ENCODE measurements around the gene RBM33.

The RBM33 gene

DNA sequence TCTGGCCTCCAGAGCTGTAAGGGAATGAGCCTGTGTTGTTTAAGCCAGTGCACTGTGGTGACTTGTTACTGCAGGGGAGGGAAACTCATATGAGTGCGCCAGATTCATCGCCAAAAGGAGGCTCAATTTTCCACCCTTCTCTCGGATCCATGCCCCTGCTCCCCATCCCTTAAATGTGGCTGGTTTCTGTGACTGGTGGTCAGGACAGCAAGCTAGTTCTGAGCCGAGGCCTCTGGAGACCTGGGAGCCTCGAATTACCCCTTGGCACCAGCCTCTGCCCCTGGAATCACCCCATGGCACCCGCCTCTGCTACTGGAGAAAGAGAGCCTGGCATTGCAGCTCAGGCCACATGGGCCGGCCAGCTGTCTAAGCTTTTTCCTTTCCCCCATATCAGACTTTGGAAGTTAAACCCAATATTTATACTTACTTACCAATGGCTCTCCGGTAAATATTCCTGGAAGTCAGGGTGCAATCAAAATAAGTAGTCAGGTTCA, 39.9 kb upstream of the RBM33 start:
- H3K4me2 ChIP-seq, result no peak overlapping the region
- H3K79me2 ChIP-seq (ENCODE audit: insufficient read depth, low read depth), result no peaks in the 10 kb centered on the region
- no peaks in the 10 kb centered on the region for H4K20me1 ChIP-seq (ENCODE audit: insufficient read depth)
- no peak overlapping the region for H3K9ac ChIP-seq
- no peak overlapping the region for H2AFZ ChIP-seq (ENCODE audit: low read depth)
- H3K27ac ChIP-seq, result no peak overlapping the region
- H3K27me3 ChIP-seq (ENCODE audit: insufficient read depth, low read depth), result no peaks in the 10 kb centered on the region
- H3K4me1 ChIP-seq (ENCODE audit: low read depth, poor library complexity, severe bottlenecking), result no peaks in the 10 kb centered on the region
- TF ChIP-seq, protein P1, sequence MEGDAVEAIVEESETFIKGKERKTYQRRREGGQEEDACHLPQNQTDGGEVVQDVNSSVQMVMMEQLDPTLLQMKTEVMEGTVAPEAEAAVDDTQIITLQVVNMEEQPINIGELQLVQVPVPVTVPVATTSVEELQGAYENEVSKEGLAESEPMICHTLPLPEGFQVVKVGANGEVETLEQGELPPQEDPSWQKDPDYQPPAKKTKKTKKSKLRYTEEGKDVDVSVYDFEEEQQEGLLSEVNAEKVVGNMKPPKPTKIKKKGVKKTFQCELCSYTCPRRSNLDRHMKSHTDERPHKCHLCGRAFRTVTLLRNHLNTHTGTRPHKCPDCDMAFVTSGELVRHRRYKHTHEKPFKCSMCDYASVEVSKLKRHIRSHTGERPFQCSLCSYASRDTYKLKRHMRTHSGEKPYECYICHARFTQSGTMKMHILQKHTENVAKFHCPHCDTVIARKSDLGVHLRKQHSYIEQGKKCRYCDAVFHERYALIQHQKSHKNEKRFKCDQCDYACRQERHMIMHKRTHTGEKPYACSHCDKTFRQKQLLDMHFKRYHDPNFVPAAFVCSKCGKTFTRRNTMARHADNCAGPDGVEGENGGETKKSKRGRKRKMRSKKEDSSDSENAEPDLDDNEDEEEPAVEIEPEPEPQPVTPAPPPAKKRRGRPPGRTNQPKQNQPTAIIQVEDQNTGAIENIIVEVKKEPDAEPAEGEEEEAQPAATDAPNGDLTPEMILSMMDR (conservative IDR thresholded peaks at IDR 0.05; ENCODE audit: low read depth, low read length), result no peak
- no peak overlapping the region for H3K4me3 ChIP-seq (IDR thresholded peaks at IDR 0.05; ENCODE audit: insufficient read depth, low read depth, low read length)
- H3K36me3 ChIP-seq (ENCODE audit: insufficient read depth), result no peaks in the 10 kb centered on the region

DNA sequence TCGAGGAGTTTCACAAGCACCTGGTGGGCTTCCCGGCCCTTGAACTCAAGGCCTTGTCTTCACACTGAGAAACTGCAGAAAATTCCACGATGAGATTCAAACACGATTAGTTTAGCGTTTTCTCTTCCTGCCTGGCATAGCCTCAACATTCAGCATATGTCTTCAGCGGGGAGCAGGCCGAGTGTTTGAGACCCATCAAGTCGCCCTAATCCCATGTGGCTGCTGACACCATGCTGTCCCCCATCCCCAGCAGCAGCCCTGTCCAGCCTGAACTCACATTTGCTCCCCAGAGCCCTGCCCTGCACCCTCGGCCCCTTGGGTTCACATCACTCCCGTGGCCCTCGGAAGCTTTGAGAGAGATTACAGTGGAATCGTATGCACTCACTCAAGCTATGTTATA, 35.3 kb upstream of the RBM33 start:
- TF ChIP-seq, protein P1 (conservative IDR thresholded peaks at IDR 0.05; ENCODE audit: low read depth, low read length), result no peak
- no peaks in the 10 kb centered on the region for H3K27me3 ChIP-seq (ENCODE audit: insufficient read depth, low read depth)

DNA sequence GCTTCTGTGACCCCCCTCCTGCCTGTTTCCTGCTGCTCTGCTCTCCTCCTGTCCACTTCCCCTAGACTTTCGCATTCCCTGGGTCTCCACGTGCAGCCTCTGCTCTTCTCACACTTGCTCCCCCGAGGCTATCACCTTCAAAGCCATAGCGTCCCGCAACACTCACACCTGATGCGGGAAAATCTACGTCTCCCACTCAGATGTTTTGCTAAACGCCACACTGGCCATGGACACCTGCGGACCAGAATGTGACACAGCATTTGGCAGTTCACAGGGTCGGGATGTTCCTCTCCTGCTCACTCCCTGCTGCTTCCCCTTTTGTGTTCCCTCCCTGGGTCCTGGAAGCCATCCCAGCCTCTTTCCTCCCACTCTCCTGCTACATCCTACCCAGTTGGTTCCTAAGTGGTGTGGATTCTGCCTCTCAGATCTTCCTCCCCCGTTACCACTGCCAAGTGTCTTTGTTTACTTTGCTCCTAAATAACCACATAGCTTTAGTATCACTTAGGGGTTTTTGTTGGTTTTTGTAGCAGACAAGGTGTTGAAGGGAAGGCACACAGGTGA, 33.7 kb upstream of the RBM33 start:
- H3K4me3 ChIP-seq (IDR thresholded peaks at IDR 0.05; ENCODE audit: insufficient read depth, low read depth, low read length), result no peak overlapping the region
- H3K4me2 ChIP-seq, result no peak overlapping the region
- no peaks in the 10 kb centered on the region for H3K27me3 ChIP-seq (ENCODE audit: insufficient read depth, low read depth)
- no peaks in the 10 kb centered on the region for H3K79me2 ChIP-seq (ENCODE audit: insufficient read depth, low read depth)
- no peaks in the 10 kb centered on the region for H3K36me3 ChIP-seq (ENCODE audit: insufficient read depth)
- no peak overlapping the region for H3K27ac ChIP-seq
- TF ChIP-seq, protein P1 (conservative IDR thresholded peaks at IDR 0.05; ENCODE audit: low read depth, low read length), result no peak
- no peak overlapping the region for H3K9ac ChIP-seq
- no peaks in the 10 kb centered on the region for H4K20me1 ChIP-seq (ENCODE audit: insufficient read depth)
- H3K4me1 ChIP-seq (ENCODE audit: low read depth, poor library complexity, severe bottlenecking), result no peaks in the 10 kb centered on the region
- H2AFZ ChIP-seq (ENCODE audit: low read depth), result no peak overlapping the region

More for the DNA sequence above, 35.3 kb upstream of the RBM33 start:
- Histone ChIP-seq H3K36me3 (ENCODE audit: insufficient read depth) (no peaks in the 10 kb centered on the region), H3K9ac (no peak overlapping the region), H2AFZ (ENCODE audit: low read depth) (no peak overlapping the region), H4K20me1 (ENCODE audit: insufficient read depth) (no peaks in the 10 kb centered on the region), H3K79me2 (ENCODE audit: insufficient read depth, low read depth) (no peaks in the 10 kb centered on the region), H3K4me1 (ENCODE audit: low read depth, poor library complexity, severe bottlenecking) (no peaks in the 10 kb centered on the region), H3K4me2 (no peak overlapping the region), H3K27ac (no peak overlapping the region), H3K4me3 (IDR thresholded peaks at IDR 0.05; ENCODE audit: insufficient read depth, low read depth, low read length) (no peak overlapping the region)

DNA sequence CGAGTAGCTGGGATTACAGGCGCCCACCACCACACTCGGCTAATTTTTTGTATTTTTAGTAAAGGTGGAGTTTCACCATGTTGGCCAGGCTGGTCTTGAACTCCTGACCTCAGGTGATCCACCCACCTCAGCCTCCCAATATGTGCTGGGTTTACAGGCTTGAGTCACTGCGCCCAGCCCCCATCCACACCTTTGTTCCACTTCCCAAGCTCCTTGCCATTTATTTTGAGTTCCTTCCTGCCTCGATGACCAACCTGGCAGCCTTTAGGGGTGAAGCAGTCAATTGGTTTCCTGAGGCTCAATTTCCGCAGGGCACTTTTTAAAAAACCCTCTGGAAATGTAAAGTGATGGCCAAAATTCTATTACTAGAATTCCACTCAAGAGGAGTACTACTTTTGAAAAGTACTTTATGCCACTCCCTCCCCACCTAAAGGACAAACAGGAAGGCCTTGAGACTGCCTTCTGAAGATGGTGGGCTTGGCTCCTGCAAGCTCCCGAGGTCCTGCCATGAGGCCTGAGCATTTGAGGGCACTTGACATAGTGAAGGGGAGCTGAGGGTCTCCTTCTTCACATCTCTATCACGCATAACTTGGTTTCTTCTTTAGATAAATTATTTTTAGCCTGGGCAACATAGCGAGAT, 32.5 kb upstream of the RBM33 start:
- H3K4me2 ChIP-seq, result no peak overlapping the region
- no peak overlapping the region for H2AFZ ChIP-seq (ENCODE audit: low read depth)
- H3K36me3 ChIP-seq (ENCODE audit: insufficient read depth), result no peaks in the 10 kb centered on the region
- no peak overlapping the region for H3K9ac ChIP-seq
- no peaks in the 10 kb centered on the region for H3K79me2 ChIP-seq (ENCODE audit: insufficient read depth, low read depth)
- TF ChIP-seq, protein P1 (conservative IDR thresholded peaks at IDR 0.05; ENCODE audit: low read depth, low read length), result no peak
- no peak overlapping the region for H3K4me3 ChIP-seq (IDR thresholded peaks at IDR 0.05; ENCODE audit: insufficient read depth, low read depth, low read length)
- no peaks in the 10 kb centered on the region for H3K27me3 ChIP-seq (ENCODE audit: insufficient read depth, low read depth)
- H3K4me1 ChIP-seq (ENCODE audit: low read depth, poor library complexity, severe bottlenecking), result no peaks in the 10 kb centered on the region
- no peaks in the 10 kb centered on the region for H4K20me1 ChIP-seq (ENCODE audit: insufficient read depth)
- H3K27ac ChIP-seq, result no peak overlapping the region

Data from KMS-11 (cell line).